Suprapubic skin (tissue), 4 donors: ENCODE data around the gene TMOD4.

Experiments
- POLR2A ChIP-seq, 2 donors: fragments of 450-650 bp; IDR thresholded peaks; one replicate each; pipeline ENCODE4 v1.6.1; 2017; ENCODE audit warnings: antibody characterized with exemption in 2 of 2, mild to moderate bottlenecking in 2 of 2, moderate library complexity in 2 of 2
- POLR2AphosphoS5 ChIP-seq, 3 donors: sonication (generic); formaldehyde crosslinking; IDR thresholded peaks; one replicate each; pipeline ENCODE4 v1.6.1; 2017; ENCODE audit warnings: antibody characterized with exemption in 3 of 3
- TF ChIP-seq, protein P1 (sequence below), 2 donors: fragments of 200-600 bp in 1 of 2; fragments of 450-650 bp in 1 of 2; sonication (generic) in 1 of 2; IDR thresholded peaks; one replicate each; pipeline ENCODE4 v1.5.1; 2016 to 2019; ENCODE audit warnings: antibody characterized with exemption in 2 of 2, mild to moderate bottlenecking in 1 of 2, moderate library complexity in 1 of 2

DNA sequence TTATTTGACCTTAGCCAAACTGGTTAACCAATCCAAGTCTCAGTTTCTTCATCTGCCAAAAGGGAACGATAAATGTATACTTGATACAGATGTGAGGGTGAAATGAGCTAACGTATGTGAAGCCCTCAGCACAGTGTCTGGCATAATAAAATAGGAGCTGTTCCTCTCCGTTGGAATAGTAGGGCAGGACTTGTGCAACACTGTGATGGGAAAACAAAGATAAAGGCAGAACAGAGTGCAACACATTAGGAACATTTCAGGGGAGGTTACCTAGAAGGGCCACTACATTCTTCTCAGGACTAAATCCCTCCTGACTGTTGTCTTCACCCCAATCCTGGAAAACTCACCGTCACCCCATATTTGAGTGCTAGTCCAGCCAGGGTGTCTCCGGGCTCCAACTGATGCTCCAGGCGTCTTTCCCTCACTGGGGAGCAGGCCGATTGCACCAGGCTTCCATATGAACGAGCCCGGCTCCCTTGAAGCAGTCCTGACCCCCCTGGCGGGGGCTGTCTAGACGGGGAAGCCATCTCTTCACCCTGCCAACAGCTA is 11.0 kb downstream of the TMOD4 start:
- TF ChIP-seq, protein P1, sequence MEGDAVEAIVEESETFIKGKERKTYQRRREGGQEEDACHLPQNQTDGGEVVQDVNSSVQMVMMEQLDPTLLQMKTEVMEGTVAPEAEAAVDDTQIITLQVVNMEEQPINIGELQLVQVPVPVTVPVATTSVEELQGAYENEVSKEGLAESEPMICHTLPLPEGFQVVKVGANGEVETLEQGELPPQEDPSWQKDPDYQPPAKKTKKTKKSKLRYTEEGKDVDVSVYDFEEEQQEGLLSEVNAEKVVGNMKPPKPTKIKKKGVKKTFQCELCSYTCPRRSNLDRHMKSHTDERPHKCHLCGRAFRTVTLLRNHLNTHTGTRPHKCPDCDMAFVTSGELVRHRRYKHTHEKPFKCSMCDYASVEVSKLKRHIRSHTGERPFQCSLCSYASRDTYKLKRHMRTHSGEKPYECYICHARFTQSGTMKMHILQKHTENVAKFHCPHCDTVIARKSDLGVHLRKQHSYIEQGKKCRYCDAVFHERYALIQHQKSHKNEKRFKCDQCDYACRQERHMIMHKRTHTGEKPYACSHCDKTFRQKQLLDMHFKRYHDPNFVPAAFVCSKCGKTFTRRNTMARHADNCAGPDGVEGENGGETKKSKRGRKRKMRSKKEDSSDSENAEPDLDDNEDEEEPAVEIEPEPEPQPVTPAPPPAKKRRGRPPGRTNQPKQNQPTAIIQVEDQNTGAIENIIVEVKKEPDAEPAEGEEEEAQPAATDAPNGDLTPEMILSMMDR (IDR thresholded peaks at IDR 0.05) = no peak
- no peak for TF ChIP-seq POLR2AphosphoS5 (IDR thresholded peaks at IDR 0.05)
- TF ChIP-seq POLR2A (IDR thresholded peaks at IDR 0.05) = no peak
